SU-DHL-6 (cell line): ENCODE measurements around the gene ENTPD8.

Experiments
- H2AFZ ChIP-seq: fragments of 200-600 bp; sonication (generic); 2 replicates; pipeline ENCODE4 v1.6.1; 2014; ENCODE audit warnings: low read depth, mild to moderate bottlenecking, moderate library complexity, mixed read lengths, antibody characterized with exemption, low read length; ENCODE audit not compliant: severe bottlenecking
- H3F3A ChIP-seq: fragments of 200-600 bp; shearing (Covaris generic); 2 replicates; pipeline ENCODE4 v1.6.0; 2016; ENCODE audit warnings: antibody characterized with exemption, mild to moderate bottlenecking; ENCODE audit not compliant: insufficient read depth
- H3K27ac ChIP-seq: fragments of 200-600 bp; sonication (generic); 2 replicates; pipeline ENCODE4 v1.5.1; 2016; ENCODE audit warnings: low read depth, mild to moderate bottlenecking, low read length, moderate library complexity, mixed read lengths
- H3K27me3 ChIP-seq: fragments of 200-600 bp; sonication (generic), shearing (Covaris generic); 2 replicates; pipeline ENCODE4 v1.6.0; 2014; ENCODE audit warnings: mild to moderate bottlenecking, low read length
- H3K36me3 ChIP-seq: fragments of 200-600 bp; sonication (generic); 2 replicates; pipeline ENCODE4 v1.6.1; 2014; ENCODE audit warnings: mild to moderate bottlenecking, low read length, mixed read lengths
- H3K4me2 ChIP-seq: fragments of 300-600, 200-600 bp; shearing (Covaris generic), sonication (generic); 2 replicates; pipeline ENCODE4 v1.6.0; 2014; ENCODE audit warnings: low read length, low read depth, mild to moderate bottlenecking; ENCODE audit not compliant: poor library complexity, severe bottlenecking
- H3K4me3 ChIP-seq: fragments of 200-600 bp; sonication (generic); 2 replicates; pipeline ENCODE4 v1.5.1; 2014; ENCODE audit warnings: antibody characterized with exemption, low read length, mild to moderate bottlenecking, mixed read lengths; ENCODE audit not compliant: insufficient read depth, poor library complexity, severe bottlenecking
- H3K79me2 ChIP-seq: fragments of 200-600 bp; sonication (generic); 2 replicates; pipeline ENCODE4 v1.6.1; 2014; ENCODE audit warnings: mild to moderate bottlenecking, low read length, moderate library complexity; ENCODE audit not compliant: insufficient read depth
- H3K9ac ChIP-seq: fragments of 200-600 bp; sonication (generic); 2 replicates; pipeline ENCODE4 v1.7.0; 2014; ENCODE audit warnings: mild to moderate bottlenecking, low read length
- H3K9me2 ChIP-seq: fragments of 200-600 bp; sonication (generic); replicated peaks from 2 replicates; pipeline ENCODE4 v1.6.1; 2014; ENCODE audit warnings: low read length; ENCODE audit not compliant: insufficient read depth
- H3K9me3 ChIP-seq: fragments of 200-600 bp; sonication (generic); 2 replicates; pipeline ENCODE4 v1.6.1; 2014; ENCODE audit warnings: low read length, mixed read lengths; ENCODE audit not compliant: insufficient read depth
- H4K20me1 ChIP-seq: fragments of 200-600 bp; sonication (generic); 2 replicates; pipeline ENCODE4 v1.6.1; 2014; ENCODE audit warnings: low read depth, mild to moderate bottlenecking, antibody characterized with exemption, low read length, moderate library complexity, mixed read lengths
- EZH2phosphoT487 ChIP-seq: fragments of 200-600 bp; sonication (generic), shearing (Covaris generic); conservative IDR thresholded peaks from 2 replicates; pipeline ENCODE4 v1.6.1; 2018; ENCODE audit warnings: mild to moderate bottlenecking, antibody characterized with exemption, low read length, moderate library complexity, mixed read lengths
- TF ChIP-seq, protein P1 (sequence below): fragments of 200-600 bp; sonication (generic); IDR thresholded peaks from one replicate; pipeline ENCODE4 v1.5.1; 2017; ENCODE audit warnings: antibody characterized with exemption, mild to moderate bottlenecking, low read length, moderate library complexity; ENCODE audit not compliant: insufficient read depth, poor library complexity, severe bottlenecking

The ENTPD8 gene

DNA sequence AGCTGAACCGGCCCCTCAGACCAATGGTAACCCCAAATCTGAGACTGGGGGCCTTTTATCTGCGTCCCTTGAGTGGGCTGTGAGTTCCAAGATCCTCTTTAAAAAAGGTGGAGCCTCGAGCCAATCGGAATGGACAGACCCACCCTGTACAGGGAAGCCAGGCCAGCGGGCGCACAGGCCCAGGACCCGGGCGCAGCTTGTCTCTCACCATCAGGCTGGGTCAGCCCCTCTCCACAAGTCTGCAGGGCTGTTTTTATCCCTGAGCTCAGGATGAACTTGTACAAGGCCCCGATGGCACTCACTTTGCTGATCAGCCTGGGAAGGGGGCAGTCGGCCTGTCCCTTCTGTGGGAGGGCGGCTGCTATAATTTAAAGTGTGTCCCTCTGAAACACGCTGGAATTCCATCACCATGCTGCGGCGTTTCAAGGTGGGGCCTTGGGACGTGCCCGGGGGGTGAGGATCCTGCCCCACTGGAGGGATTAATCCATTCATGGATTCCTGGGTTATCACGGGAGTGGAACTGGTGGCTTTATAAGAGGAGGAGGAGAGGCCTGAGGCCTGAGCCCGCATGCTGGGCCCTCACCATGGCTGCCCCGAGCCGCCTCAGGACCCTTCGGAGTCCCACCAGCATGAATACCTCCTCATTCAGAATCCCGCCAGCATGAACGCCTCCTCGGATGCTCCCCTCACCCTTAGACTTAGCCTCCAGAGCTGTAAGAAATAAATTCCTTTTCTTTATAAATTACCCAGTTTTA is 32.3 kb downstream of the ENTPD8 start:
- Histone ChIP-seq H3K9ac (no peak overlapping the region), H4K20me1 (no peaks in the 10 kb centered on the region; the same call in 1 of the 2 replicates), H3K79me2 (no peaks in the 10 kb centered on the region), H3K4me2 (no peak overlapping the region), H3K4me3 (no peak overlapping the region), H3K36me3 (no peaks in the 10 kb centered on the region), H3K9me3 (no peaks in the 10 kb centered on the region), H3F3A (no peaks in the 10 kb centered on the region), H2AFZ (no peak overlapping the region), H3K9me2 (no peaks in the 10 kb centered on the region), H3K27me3 (no peaks in the 10 kb centered on the region), H3K27ac (no peak overlapping the region)
- TF ChIP-seq EZH2phosphoT487 = no peak
- TF ChIP-seq, protein P1, sequence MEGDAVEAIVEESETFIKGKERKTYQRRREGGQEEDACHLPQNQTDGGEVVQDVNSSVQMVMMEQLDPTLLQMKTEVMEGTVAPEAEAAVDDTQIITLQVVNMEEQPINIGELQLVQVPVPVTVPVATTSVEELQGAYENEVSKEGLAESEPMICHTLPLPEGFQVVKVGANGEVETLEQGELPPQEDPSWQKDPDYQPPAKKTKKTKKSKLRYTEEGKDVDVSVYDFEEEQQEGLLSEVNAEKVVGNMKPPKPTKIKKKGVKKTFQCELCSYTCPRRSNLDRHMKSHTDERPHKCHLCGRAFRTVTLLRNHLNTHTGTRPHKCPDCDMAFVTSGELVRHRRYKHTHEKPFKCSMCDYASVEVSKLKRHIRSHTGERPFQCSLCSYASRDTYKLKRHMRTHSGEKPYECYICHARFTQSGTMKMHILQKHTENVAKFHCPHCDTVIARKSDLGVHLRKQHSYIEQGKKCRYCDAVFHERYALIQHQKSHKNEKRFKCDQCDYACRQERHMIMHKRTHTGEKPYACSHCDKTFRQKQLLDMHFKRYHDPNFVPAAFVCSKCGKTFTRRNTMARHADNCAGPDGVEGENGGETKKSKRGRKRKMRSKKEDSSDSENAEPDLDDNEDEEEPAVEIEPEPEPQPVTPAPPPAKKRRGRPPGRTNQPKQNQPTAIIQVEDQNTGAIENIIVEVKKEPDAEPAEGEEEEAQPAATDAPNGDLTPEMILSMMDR = no peak

DNA sequence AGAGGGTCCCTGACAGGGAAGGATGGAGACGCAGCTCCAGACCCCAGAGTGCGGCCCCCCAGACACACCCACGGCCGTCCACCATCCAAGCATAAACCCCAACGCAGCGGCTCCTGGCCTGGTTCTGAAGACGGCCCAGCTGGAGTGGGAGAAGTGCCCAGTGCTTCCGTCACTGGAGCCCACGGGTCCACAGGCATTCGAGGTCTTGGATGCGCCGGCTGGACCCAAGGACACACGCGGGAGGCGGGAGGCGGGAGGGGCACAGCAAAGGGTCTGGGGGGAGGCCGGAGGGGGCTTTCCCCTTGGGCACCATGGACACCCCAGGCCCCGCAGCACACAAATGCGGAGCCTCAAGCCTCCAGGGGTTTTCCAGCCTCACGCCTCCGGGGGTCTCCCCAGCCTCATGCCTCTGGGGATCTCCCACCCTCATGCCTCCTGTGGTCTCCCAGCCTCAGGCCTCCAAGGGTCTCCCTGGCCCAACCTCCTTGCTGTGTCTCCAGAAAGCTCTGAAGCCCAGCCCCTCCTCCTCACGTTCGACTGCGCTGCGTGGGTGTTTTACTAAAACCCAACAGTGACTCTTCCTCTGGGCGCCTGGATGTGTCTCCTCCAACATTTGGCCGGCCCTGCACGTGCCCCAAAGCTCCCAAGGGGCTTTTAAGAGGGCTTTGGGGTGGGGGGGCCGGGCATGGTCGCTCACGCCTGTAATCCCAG is 33.4 kb downstream of the ENTPD8 start:
- Histone ChIP-seq H2AFZ (no peak overlapping the region), H4K20me1 (no peaks in the 10 kb centered on the region; the same call in 1 of the 2 replicates), H3F3A (no peaks in the 10 kb centered on the region), H3K9me2 (no peaks in the 10 kb centered on the region), H3K9ac (no peak overlapping the region), H3K4me2 (no peak overlapping the region), H3K9me3 (no peaks in the 10 kb centered on the region), H3K79me2 (no peaks in the 10 kb centered on the region), H3K27ac (no peak overlapping the region), H3K36me3 (no peaks in the 10 kb centered on the region), H3K4me3 (no peak overlapping the region), H3K27me3 (no peaks in the 10 kb centered on the region)
- TF ChIP-seq, protein P1 = no peak
- no peak for TF ChIP-seq EZH2phosphoT487

DNA sequence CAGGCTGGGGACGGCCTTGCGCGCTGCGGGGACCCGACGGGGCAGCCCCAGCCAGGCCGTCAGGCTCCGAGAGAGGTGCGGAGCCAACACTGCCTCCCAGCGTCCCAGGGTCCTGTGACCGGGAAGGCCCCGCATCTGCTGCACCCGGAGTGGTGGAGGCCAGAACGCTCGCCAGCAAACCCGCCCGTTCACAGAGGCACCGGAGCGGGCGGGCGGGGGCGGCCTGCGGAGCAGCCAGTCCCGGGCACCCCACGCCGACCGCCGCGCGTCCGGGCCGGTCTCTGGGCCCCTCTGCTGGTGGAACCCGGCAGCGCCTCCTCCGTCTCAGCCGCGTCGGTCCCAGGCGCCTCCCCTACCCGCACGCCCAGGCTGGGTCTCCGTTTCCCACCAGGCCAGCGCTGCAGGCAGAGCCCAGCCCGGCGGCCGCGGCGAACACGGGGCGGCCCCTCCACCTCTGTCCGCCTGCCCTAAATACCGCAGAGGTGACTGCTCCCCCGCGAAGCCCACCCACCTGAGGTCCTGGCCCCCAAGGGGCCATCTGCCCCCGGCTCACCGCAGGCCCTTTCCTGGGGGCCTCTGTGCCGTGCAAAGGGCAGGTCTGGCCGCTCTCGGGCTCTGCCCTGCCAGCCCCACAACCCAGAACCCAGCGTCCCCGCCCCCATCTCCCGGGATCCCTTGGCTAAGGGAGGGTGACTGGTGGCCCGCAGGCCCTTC is 34.1 kb downstream of the ENTPD8 start:
- no peaks in the 10 kb centered on the region for H3K9me2 ChIP-seq
- H3K9me3 ChIP-seq = no peaks in the 10 kb centered on the region
- H2AFZ ChIP-seq = no peak overlapping the region
- H3K36me3 ChIP-seq = no peaks in the 10 kb centered on the region
- no peak overlapping the region for H3K4me2 ChIP-seq
- no peaks in the 10 kb centered on the region for H3K79me2 ChIP-seq
- no peaks in the 10 kb centered on the region for H3K27me3 ChIP-seq
- no peak overlapping the region for H3K9ac ChIP-seq
- no peak overlapping the region for H3K4me3 ChIP-seq
- H4K20me1 ChIP-seq = no peaks in the 10 kb centered on the region
- no peak overlapping the region for H3K27ac ChIP-seq
- TF ChIP-seq, protein P1 = no peak
- 0 out of 2 replicates have a peak, but pooled peaks have one; percentile 54 for TF ChIP-seq EZH2phosphoT487
- H3F3A ChIP-seq = no peaks in the 10 kb centered on the region
